ENCODE results near the gene NCOR2. TPM values are rescaled to one million over a fixed set of nuclear protein-coding genes. Genes with fewer than 3 reads are reported as not detected.

NCOR2 gene
- total and polyA plus RNA-seq, 12 donors = 16.9 to 243 (median 173) TPM

- Histone ChIP-seq H3K4me1 (replicated peaks in 1 of 2) (peaks cover 49 to 73% of the 10 kb centered on the region in 2 donors), H3K9me3 (replicated peaks in 1 of 3) (no peaks in the 10 kb centered on the region), H3K36me3 (replicated peaks in 1 of 2) (no peaks in the 10 kb centered on the region), H3K27ac (peak overlapping the region in 4 of 5 donors; percentile 74 to 91 (median 84)), H3K4me3 (no peak overlapping the region), H3K27me3 (no peaks in the 10 kb centered on the region)
- no peak for DNase-seq
- TF ChIP-seq POLR2A (IDR thresholded peaks at IDR 0.05) (no peak), CTCF (IDR thresholded peaks at IDR 0.05) (no peak)
- WGBS, 4 donors = 57 to 77% (median 61%) methylated on average over 10 to 16 of the region's 16 CpGs
- intact Hi-C loops (cut with DNase I) = no loop called here
Measured at GRCh38 chr12:124544311-124544970, 23.0 kb downstream of the NCOR2 start.

DNA sequence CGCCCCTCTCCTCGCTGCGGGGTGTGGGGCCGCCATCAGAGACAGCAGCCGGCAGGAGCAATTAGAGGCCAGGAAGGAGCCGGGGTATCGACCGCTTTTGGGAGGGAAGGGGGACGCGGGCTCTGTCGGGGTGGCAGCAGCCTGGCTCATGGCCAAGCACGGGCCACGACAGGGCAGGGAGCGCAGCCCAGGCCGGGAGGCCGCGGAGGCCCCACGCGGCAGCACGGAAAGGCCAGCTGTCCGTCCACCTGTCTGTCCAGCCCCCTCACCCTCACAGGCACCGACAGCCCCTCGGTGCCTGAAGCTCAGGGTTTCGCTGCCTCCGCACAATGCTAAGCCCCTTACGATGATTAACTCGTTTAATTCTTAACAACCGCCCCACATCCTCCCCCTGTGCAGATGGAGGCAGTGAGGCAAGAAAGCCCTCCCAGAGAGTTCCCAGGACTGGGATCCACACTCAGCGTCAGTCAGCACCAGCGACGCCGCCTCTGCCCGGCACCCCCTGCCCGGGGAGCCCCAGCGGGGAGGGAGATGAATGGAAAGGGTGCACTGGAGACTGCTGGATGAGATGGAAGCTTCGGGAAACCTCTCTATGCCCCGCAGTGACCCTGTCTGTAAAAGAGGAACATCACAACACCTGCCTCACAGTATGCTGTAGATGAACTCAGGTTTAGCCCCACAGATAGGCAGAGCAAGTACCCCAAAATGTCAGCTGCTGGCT is 23.7 kb downstream of the NCOR2 start:
- H3K27ac ChIP-seq = peak overlapping the region in 2 of 5 donors; percentile 36 to 88
- H3K27me3 ChIP-seq = no peaks in the 10 kb centered on the region
- no peak for DNase-seq
- intact Hi-C loops (cut with DNase I) = no loop called here
- H3K36me3 ChIP-seq (replicated peaks in 1 of 2) = no peaks in the 10 kb centered on the region
- no peak for TF ChIP-seq POLR2A (IDR thresholded peaks at IDR 0.05)
- no peak for TF ChIP-seq CTCF (IDR thresholded peaks at IDR 0.05)
- H3K4me1 ChIP-seq (replicated peaks in 1 of 2) = peaks cover 48 to 73% of the 10 kb centered on the region in 2 donors
- WGBS, 4 donors = 52 to 65% (median 60%) methylated on average over 17 to 37 of the region's 37 CpGs
- no peak overlapping the region for H3K4me3 ChIP-seq
- H3K9me3 ChIP-seq (replicated peaks in 1 of 3) = no peaks in the 10 kb centered on the region

DNA sequence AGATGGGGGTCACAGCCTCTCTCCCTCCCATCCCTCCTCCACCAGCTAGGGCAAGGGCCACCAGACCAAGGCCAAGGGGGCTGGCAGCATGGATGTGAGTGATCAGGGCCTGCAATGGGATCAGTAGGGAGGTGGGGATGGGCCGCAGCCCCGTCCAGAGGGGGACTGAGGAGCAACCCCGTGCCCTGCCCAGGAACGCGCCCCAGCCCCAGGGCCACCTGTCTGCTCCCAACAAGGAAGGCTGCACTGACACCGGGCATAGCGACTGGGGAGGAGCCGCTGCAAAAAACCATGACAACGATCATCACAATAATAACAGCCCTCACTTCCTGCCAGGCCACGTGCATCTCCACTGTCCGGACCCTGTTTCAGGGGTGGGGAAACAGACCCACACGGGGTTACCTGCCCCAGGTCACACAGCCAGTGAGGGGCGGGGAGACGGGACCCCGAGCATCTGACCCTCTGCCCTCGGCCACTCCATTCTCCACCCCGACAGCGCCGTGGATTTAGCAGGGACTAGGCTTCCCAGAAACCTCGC is 24.3 kb downstream of the NCOR2 start:
- TF ChIP-seq CTCF (IDR thresholded peaks at IDR 0.05) = no peak
- no peak overlapping the region for H3K4me3 ChIP-seq
- 31 to 36% (median 32%) methylated on average over 8 to 20 of the region's 20 CpGs for WGBS, 4 donors

More for the DNA sequence above, 24.3 kb downstream of the NCOR2 start:
- Histone ChIP-seq H3K27me3 (no peaks in the 10 kb centered on the region), H3K9me3 (replicated peaks in 1 of 3) (no peaks in the 10 kb centered on the region), H3K36me3 (replicated peaks in 1 of 2) (no peaks in the 10 kb centered on the region), H3K27ac (peak overlapping the region in 2 of 5 donors; percentile 36 to 88), H3K4me1 (replicated peaks in 1 of 2) (peaks cover 48 to 73% of the 10 kb centered on the region in 2 donors)
- DNase-seq = peak in 1 of 7 donors; percentile 32
- intact Hi-C loops (cut with DNase I) = no loop called here
